LHCN-M2 (cell line): ENCODE measurements around the gene RFX8. TPM values are rescaled to one million over a fixed set of nuclear protein-coding genes. Genes with fewer than 3 reads are reported as not detected.
A peak's percentile ranks its signal among the peaks of the same experiment; 100 is the strongest.
"Not testable (repeated sequence)": the region's sequence is repeated elsewhere in the genome, so short reads cannot be mapped to it uniquely, and the experiment has no call there.

ENCODE experiments used
- DNase-seq: peaks from one replicate; pipeline ENCODE4 v3.0.0-alpha.2; 2012; ENCODE audit warnings: low read depth
- total RNA-seq: library from RNA; depleted of rRNA; stranded (reverse); fragments of >200 nt; gene quantifications from 2 replicates; pipeline ENCODE4 v1.2.3, GENCODE V29; 2014

Gene RFX8
- total RNA-seq, 1 experiment from 2014 or later: 33.4 TPM

DNA sequence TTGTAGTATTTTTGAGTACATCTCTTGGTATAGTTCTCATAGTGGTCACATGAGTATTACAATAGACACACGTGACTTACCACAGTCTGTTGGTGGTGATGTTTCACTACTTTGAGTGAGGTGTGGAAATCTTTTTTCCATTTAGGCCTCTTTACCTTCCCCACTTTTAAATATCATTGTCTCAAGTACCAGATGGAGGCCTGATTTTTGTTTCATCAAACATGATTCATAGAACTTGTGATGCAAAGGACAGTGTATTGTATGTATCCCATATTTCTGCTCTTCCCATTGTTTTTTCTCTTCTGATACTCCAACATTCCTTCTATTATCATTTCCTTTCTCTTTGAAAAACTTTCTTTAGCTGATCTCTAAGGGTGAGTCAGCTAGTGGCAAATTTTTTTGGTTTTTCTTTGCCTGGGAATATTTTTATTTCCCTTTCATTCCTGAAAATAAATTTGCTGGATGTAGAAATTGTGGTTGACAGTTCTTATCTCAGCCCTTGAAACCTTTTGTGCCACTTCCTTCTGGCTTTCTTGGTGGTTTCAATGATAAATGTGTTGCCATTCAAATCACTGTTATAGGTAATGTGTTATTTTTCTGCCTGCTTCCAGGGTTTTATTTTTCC is 32.8 kb downstream of the RFX8 start:
- DNase-seq: peak; percentile 93

DNA sequence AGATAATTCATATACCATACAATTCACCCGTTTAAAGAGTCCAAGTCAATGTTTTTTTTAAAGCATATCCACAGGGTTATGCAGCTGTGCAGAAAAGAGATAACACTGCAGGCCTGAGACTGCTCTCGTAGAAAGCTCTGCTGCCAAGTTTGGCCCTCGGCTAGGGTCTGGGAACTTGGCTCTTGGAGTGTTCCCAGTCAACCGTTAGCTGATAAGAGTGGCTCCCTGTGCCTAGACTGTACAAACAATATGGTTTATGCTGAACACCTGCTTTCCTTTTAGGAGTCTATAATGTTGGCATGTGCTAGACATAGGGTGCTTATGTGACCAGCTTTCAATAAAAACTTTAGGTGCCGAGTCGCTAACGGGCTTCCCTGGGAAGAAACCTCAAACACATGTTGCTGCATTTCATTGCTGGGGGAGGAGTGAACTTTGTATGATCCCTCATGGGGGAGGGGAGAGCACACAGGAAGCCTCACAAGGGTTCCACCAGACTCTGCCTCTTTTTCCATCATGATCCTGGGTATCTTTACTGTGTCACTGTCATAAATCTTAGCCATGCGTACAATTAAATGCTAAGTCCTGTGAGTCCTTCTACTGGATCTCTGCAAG is 34.7 kb downstream of the RFX8 start:
- DNase-seq: peak; percentile 50

DNA sequence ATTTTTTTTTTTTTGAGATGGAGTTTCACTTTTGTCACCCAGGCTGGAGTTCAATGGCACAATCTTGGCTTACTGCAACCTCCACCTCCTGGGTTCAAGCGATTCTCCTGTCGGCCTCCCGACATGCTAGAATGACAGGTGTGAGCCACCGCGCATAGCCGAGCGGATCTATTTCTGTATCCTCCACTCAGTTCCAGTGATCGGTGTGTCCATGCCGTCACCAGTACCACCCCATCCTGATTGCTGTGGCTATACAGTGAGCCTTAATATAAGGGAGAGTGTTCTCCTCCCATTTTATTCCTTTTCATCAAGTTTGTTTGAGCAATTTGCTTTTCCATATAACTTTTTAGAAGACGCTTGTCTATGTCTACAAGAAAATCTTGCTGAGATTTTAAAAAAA is 35.2 kb downstream of the RFX8 start:
- no peak for DNase-seq

DNA sequence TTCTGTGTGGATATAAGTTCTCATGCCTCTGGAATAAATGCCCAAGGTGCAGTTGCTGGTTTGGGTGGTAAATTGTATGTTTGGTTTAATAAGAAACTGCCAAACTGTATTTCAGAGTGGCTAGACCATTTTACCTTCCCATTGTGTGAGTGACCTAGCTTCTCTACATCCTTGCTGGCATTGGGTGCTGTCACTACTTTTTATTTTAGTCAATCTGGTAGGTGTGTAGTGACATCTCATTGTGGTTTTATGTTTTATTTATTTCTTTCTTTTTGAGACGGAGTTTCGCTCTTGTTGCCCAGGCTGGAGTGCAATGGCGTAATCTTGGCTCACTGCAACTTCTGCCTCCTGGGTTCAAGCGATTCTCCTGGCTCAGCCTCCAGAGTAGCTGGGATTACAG is 36.4 kb downstream of the RFX8 start:
- not testable (repeated sequence) for DNase-seq

DNA sequence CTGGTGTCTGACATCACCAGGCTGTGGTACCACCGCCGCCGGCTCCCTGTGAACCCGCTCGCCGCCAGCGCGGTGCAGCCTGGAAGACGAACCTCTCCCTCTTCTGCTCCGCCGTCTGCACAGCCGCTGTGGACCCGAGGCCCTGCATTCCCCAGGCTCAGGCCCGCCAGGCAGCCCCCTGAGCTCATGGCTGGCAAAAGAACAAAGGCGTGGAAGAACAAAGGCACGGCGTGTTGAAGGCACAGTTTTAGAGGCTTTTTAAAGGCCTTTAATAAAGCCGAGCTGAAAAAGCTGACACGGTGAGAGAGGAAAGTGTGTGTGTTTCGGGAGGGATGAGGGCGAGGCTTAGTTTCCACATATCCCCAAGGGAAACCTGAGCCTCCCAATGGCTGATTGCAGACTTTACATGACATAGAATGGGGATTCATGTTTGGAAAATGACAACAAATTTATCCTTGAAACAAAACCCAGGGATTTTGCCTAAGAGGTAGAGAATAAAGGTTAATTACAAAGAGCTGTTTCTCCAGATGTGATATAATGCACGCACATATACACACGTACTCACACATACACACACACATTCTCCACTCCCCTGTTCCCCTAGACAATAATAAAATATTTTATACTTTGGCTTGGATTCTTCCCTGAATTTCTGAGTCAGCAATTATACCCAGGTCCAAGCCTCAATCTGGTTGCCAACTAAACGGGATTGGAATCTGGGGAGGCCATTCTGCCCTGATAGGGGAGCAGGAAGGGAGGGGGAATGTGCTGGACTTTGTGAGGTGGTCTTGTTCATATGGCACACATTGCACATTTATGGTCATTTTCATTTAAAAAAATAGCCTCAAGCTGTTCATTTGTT is 39.7 kb downstream of the RFX8 start:
- DNase-seq: peak; percentile 36

DNA sequence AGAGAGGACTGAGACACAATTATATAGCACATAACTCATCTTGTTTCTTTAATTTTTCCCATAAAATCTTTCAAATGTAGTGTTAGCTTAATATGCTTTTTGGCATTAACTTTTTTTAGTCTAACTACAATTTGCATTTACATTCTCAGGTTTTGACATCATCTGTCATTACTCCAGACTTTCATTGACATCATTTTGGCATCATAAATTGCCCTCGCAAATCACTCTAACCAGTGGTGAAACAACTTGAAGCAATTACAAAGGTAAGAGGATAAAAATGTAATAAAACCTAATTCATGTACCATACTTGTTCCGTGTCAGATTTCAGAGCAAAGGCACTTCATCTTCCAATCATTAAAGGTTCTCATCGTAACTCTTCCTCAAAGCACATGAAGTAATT is 41.4 kb downstream of the RFX8 start:
- no peak for DNase-seq

DNA sequence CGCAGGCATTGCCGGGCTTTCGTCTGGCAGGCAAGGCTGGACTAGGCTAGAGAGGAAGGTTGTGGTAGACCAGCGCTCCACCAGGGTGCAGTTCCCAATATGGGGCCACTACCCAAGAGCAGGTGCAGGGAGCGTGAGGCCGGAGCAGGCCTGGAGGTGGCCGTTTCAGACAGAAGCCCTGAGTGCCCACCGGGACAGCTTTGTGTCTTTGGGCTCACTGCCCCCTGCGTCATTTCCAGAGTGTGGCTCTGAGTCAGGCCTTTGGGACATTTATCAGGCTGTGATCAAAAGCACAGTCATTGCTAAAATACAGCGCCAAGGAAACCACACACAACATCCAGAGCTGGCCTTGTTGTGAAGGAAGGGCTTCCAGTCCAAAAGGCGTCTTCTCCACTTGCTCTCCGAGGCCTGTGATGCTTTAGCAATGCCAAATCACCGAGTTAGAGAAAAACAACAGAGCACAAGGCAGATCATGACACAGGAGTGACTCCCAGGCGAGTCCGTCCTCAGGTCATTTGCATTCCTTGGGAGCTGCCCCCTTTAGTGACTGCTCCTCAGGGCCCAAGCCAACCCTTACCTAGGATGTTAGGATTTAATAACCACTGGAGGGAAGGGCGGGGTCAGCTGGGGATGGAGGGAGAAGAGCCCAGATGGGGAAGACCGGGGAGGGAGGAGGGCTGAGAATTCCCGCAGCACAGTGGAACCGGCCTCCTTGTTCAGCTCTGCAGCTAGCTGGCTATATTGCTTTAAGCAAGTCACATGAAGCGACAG is 42.3 kb downstream of the RFX8 start:
- no peak for DNase-seq

DNA sequence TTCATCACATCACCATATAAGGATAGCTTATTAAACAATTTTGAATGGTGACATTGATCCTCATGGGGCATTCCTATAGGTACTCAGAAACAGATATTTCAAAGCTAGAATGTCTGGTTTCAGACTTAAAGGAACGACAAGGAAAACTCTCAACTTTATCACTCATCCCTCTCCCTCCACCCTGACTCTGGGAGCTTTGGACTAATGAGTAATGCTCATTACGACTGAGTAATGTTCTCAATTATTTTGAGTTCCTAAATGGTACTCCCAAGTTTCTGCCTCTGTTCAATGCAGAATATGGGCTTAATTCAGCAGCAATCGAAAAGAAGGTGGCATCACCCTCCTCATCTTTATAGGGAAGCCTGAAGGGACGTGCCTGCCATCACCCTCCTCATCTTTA is 43.4 kb downstream of the RFX8 start:
- no peak for DNase-seq

DNA sequence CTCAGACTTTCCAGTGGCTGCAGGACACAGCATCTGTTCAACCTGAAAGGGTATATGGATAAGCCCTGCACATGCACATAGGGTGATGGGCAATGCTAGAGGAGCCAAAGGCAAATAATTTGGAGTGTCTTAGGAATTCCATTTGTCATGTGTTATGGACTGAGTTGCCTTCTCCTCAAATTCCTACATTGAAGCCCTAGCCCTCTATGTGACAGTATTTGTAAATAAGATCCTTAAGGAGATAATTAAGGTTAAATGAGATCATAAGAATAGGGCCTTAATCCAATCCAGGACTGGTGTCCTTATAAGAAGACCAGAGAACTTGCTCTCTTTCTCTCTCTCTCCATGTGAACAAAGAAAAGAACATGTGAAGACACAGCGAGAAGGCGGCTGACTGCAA is 44.8 kb downstream of the RFX8 start:
- no peak for DNase-seq

DNA sequence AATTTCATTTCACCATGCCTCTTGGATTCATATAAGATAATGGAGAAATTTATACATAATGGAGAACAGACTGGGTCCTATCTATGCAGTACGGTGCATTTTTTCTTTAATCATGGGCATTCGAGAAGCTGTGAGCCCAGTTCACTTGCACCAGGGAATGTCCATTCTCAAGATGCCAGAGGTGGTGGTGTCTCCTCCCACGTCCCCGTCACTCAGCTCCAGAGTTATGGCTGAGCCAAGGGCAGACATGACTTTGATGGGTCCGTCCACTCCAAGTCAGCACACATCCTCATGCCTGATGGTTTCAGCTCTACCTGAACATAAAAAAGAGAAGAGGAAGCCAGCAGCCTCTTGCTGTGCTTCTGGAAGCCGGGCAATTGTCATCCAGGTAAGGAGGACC is 45.5 kb downstream of the RFX8 start:
- DNase-seq: no peak

DNA sequence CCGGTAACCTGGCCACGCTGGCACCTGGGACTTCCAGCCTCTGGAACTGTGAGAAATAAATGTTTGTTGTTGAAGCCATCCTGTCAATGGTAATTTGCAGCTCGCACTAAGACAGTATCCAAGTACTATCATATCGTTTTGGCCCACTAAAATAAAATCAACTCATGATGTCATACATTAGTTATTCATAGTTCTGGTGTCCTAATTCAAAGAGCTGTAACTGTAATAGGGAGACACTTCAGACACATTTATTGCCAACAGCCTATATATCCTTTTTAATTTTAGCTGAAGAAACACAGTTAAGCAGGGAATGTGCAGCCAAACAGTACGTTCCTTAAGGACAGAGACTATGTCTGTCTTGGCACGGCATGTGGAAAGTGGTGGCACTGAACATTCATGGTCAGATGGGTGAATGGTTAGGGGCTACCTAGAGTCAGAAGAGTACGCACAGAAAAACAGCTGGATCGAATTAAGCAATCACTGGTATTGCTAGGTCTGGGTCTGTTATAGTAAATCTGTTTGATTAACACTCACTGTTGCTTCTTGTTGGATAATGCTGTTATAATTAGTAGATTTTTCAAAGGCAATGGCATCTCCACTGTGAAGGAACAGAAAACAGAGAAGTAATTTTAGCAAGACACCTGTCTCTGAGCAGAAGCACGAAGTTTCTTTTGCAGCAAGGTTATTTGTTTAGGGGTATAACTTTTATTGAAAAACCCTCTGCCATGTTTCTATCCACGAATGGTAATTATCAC is 46.3 kb downstream of the RFX8 start:
- no peak for DNase-seq

DNA sequence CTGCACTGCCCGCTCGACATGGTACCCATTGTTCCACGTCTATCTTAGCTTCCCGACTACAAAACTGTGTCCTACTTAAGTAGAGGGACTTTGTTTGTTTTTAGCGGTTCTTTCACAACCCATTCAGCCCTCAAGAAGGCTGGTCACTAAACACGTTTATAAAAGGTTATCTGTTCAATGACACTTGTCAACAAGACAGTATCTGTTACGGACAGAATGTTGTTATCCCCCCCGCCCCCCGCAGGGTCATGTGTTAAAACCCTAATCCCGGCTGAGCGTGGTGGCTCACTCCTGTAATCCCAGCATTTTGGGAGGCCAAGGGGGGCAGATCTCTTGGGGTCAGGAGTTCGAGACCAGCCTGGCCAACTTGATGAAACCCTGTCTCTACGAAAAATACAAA is 47.2 kb downstream of the RFX8 start:
- no peak for DNase-seq

DNA sequence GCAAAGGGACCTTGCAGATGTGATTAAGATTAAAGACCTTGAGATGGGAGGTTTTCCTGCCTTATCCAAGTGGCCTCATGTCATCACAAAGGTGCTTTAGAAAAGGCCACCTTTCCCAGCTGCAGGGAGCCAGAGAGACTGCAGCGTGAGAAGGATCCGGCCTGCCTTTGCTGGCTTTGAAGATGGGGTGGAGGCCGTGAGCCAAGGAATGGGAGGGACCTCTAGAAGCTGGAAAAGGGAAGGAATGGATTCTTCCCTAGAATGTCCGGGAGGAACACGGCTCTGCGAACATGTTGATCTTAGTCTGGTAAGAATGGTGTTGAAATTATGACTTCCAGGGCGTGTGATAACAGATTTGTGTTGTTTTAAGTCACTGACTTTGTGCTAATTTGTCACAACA is 47.7 kb downstream of the RFX8 start:
- DNase-seq: no peak

DNA sequence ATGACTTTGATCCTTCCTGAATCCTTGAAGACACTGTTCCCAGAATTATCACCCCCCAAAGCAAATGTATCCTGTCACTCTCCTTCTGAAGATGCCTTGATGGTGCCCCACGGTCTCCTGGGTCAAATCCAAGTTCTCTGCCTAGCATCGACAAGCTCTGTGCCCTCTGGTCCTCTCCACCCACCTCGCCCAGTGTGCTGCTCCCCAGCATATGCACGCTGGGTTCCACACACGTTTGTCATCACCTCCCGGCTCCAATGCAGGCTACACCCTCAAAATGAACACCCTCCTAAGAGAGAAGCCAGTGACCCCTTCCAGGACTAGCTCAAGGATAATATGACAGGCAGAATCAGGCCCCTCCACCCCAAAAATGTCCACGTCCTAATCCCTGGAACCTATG is 48.1 kb downstream of the RFX8 start:
- no peak for DNase-seq

DNA sequence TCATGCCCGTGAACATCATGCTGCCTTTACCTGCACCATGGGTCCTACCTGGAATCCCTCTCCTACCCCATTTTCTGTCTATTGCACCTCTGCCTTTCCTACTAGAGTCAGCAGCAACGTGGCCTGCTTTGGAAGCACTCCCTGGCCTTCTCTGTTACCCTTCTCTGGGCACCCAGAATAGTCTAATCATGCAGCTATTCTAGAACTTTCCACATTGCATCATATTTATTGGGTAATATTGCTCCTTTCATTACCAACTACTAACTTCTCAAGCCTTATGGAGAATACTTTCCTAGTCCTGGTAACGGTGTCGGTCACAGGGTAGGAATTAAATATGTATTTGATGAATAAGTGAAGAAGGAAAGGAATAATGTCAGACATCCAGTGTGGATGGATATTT is 54.3 kb downstream of the RFX8 start:
- no peak for DNase-seq

DNA sequence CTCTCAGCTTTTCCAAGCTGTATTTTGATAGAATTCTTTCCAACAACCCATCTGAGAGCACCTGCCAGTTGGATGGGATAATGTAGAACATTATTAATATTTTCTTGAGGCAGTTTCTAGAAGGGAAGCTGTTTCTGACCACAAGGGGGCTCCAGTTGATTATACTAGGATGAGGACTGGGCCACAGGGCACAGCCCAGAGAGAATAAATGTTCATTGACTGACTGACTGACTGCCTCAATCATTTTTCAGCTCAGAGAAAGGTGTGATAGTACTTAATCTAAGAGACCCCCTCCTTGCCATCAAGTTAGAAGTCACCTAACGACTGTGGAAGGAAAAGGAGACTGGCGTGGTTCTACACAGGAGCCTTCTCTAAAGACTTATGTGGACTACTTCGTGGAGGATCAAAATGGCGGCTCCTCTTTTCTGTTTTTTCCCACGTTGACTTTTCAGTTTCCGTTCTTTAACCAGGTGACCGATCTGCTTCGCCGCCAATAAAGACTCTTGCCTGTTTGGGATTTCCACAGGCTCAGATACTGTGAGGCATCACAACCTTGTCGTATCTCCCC is 55.7 kb downstream of the RFX8 start:
- DNase-seq: peak; percentile 69

DNA sequence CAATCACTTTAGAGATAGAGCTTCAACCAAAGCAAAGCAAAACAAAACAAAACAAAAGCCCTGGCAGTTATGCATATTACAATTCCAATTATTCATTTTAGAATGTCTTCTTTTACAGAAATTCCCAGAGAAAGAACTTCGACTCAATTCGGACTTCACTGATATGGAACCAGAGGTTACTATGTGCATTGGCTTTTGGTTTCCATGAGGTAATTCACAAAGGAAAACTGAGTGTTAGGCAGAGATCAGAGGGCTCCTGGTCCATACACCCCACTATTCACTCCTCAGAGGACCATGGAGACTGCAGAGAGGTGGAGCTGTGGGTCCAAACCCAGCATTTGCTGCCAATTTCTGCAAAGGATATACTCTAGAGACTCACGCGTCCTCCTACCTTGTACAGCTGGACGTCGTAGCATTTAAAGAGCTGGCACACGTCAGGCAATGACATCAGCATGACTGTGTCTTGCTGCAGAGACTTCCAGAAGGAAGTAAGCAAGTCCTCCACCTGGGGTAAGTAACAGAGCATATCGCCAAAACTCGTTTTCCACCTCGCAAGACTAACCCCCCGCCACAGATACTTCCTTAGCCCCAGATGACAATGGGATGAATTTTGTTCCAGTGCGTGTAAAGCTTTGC is 56.3 kb downstream of the RFX8 start:
- DNase-seq: no peak

DNA sequence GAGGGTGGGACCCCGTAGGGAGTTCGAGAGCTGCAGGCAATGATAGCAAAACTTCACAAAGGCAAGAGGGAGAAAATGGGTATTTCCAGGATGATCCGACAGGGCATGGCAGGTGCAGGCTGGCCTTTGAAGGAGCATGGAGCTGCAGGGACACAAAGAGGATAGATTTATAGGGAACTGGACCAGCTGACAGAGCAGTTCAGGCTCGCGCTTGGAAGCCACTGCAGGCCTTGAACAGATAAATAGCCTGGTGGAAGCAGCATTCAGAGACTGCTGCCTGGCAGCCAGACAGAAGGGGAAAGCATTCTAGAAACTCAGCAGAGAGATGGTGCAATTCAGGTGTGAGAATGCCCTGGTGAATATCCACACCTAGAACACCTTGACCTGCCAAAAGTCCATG is 58.3 kb downstream of the RFX8 start:
- no peak for DNase-seq

DNA sequence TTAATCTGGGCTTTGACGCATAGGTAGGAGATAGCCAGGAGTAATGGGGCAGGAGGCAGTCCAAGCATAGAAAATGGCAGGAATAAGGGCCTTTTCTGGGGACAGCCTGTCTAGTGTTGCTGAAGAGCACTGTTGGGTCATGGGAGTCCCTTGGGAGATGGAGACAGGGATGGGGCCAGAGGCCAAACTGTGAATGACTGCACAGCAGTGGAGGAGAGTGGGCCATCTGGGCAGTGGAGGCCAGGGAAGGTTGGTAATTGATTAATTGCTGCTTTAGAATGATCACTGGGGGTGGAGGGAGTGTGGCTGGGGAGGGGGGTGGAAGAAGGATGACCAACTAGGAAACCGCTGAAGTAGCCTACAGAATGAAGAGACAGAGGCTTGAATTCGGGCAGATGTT is 59.0 kb downstream of the RFX8 start:
- DNase-seq: no peak

DNA sequence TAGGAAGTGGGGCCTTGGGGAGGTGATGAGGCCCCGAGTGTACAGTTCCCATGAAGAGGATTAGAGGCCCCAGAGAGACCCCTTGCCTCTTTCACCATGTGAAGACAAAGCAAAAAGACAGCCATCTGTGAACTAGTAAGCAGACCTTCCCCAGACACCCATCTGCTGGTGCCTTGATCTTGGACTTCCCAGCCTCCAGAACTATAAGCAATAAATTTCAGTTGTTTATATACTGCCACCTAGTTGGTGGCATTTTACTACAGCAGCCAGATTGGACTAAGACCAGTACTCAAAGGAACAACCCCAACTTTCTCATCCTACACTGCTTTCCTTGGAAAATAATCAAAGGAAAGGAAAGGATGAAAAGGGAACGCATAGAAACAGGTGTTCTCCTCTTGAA is 59.7 kb downstream of the RFX8 start:
- no peak for DNase-seq
